GM18861 (cell line): ENCODE measurements around the gene PCYT1B.
"Not testable (repeated sequence)": the region's sequence is repeated elsewhere in the genome, so short reads cannot be mapped to it uniquely, and the experiment has no call there.

Experiments used
- ATAC-seq: cut with Tn5 transposase; IDR thresholded peaks from one replicate; pipeline ENCODE4 v1.9.1; 2021; ENCODE audit not compliant: unreplicated experiment

Gene PCYT1B

DNA sequence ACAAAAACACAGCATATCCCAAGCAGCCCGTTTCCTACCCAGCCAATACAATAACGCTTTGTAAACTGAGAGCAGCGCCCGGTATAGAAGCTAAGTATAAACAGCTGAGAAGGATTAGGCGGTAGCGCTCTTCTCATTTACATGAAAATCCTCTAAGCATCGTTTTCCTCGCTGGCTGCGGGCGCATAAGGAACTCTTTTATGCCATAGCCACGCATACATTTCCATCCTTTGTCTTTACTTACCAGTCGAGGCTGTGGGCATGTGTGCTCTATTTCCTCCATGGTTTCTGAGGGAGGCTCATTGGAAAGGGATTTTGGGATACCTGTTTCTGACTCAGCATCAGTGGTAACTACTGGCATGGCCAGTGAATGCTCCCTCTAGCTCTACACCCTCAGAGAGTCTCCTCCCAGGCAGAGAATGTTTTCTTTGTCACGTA is 383 bp downstream of the PCYT1B start:
- ATAC-seq, result no peak

- no peak for ATAC-seq
These were observed 1.1 kb downstream of the PCYT1B start for GRCh38 chrX:24646006-24646405.

- ATAC-seq, result no peak
These were observed 4.0 kb downstream of the PCYT1B start for GRCh38 chrX:24643116-24643515.

DNA sequence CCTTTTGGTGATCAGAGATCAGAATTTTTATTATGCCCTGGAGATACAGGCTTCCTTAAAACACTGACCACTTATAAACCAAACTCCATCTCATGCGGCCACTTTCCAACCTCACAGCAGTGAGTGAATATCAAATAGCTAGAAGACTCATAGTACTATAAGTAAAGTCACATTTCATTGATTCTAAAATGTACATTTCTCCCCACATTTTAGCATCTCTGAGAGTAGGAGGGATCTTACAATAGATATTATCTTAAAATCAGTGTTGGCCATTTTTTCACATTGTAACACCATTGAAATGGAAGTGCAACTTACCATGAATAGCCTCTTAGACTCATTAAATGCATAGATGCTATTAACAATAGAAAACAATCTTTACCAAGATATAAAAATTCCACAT is 17.4 kb downstream of the PCYT1B start:
- no peak for ATAC-seq

GRCh38 chrX:24619647-24620046 is 27.5 kb downstream of the PCYT1B start:
- no peak for ATAC-seq

- ATAC-seq, result no peak
These were observed 36.6 kb downstream of the PCYT1B start for GRCh38 chrX:24610516-24610915.

- ATAC-seq, result no peak
These were observed 39.5 kb downstream of the PCYT1B start for GRCh38 chrX:24607616-24608015.

DNA sequence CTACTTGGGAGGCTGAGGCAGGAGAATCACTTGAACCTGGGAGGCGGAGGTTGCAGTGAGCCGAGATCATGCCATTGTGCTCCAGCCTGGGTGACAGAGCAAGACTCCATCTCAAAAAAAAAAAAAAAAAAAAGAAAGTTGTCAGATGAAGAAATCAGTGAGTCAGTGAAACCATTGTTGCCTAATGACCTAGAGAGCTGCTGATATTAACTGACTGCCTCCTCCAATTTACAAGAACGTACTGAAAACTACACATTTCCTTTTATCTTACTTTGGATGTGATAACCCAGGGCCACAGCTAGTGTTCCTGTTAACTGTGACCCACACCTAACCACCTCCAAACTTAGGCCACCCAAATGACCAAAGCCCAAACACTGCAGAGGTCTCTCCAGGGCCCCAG is 41.2 kb downstream of the PCYT1B start:
- ATAC-seq, result not testable (repeated sequence)

- ATAC-seq, result no peak
These were observed 44.0 kb downstream of the PCYT1B start for GRCh38 chrX:24603191-24603590.

- no peak for ATAC-seq
These were observed 45.3 kb downstream of the PCYT1B start for GRCh38 chrX:24601858-24602257.

GRCh38 chrX:24594501-24594900 is 52.6 kb downstream of the PCYT1B start:
- no peak for ATAC-seq

GRCh38 chrX:24590111-24590510 is 57.0 kb downstream of the PCYT1B start:
- no peak for ATAC-seq

GRCh38 chrX:24577091-24577490 is 70.1 kb downstream of the PCYT1B start:
- ATAC-seq, result no peak

DNA sequence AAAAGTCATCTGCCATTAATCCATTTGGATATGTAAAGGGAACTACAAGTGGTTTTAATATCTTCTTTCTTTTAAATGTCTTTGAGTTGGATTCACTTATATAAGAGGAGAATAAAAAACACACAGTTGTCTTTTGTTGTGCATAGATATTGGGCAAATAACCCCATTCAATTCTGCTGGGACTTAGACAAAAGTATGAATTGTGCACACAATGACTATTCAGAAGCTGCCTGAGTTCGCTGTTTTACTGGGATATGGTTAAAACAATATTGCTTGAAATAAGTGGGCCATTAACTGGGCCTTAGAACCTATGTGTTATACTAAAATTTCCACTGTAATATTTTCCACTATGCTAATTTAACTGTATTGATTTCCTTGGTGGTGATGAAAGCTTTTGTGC is 71.7 kb downstream of the PCYT1B start:
- no peak for ATAC-seq

DNA sequence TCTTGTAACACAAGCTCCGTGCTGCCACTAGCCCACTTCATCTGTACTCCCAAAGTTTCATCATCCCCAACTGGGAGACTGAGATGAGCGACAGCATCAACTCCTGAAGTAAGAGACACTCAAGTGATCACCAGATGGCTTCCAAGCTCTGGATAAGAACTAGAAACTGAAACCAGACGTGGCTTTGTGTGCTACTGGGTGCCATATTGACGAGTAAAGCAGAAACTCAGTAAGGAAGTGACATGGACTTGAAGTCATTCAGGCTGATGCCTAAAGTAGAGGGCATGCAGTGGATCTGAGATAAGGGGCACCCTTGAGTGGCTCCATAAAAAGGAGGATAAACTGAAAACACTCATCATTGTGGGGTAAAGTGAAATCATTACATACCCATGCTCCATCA is 72.4 kb downstream of the PCYT1B start:
- no peak for ATAC-seq

GRCh38 chrX:24567169-24567568 is 80.0 kb downstream of the PCYT1B start:
- ATAC-seq, result no peak

DNA sequence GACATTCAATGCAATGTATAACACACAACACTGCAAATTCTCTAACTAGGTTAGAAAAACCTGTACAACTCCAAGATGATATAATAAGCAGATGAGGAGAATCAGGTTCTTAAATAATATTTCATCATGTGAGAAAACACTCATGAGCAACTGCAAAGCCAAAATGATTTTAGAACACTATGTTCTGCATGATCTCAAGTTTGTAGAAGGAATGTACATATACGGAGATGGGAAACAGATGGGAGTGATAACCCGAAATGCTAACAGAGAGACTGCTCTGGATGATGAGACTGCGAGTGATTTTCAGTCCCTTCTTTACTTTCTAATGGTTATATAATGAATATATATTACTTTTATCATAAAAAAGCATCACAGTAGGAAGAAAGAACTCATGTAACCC is 80.9 kb downstream of the PCYT1B start:
- ATAC-seq, result no peak

GRCh38 chrX:24563291-24564010 is 83.7 kb downstream of the PCYT1B start:
- ATAC-seq, result no peak

DNA sequence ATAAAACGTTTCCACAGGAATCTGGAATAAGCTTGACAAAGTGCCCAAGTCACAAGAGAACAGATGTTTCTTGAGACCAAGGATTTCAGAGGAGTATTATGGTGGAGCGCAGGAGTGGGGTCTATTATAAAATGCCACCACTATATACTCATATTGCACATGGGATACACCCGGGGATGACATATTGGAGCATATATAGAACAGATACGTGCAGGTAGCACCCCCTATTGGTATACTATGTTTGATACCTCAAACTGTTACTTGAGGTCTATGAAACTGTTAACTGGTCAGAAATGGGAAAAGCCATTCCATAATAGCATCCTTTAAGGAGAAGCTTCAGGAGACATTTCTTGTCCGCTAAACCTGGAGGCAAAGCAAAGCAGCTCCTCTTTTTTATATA is 86.0 kb downstream of the PCYT1B start:
- ATAC-seq, result no peak

DNA sequence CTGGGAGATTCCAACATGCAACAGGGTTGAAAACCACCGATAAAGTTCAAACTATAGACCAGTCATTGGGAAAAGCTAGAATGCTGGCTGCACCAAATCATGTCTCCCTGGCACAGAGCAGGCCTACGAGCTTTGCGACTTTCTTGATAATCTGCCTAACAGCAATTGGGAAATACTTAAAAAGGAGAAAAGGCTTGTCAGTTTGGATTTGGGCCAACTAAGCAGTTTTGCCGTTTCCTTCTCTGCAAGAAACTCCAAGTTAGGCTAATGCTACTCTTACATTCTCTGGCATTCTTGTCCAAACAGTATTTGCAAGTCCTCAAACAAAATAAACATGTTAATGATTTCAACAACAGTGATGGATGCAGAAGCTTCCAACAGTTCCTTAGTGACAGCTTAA is 94.1 kb downstream of the PCYT1B start:
- no peak for ATAC-seq

- no peak for ATAC-seq
These were observed 97.0 kb downstream of the PCYT1B start for GRCh38 chrX:24550166-24550565.

DNA sequence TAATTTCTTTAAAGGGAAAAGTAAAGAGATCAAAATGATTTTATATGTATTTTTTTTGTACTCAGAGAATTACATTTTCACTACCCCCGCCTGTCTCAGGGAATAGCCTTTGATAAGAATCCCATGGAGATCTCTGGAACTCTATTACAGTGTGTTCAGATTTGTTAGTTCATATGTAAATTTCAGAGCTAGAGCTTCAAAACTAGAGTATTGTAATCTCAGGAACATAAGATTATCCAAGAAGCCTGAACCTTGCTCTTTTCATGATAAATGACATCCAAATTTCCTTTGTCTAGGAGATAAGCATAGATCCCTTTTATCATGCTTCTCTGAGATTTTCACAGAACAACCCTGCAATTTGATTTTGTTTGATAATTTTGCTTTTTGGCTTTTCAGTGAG is 99.2 kb downstream of the PCYT1B start:
- ATAC-seq, result no peak

GRCh38 chrX:24542756-24543155 is 104.4 kb downstream of the PCYT1B start:
- ATAC-seq, result no peak
